ENCODE data around the gene ERVK3-1.

ERVK3-1 gene

GRCh38 chr19:58352760-58353671, 47.8 kb downstream of the ERVK3-1 start, which contains the start of gene A1BG:
A1BG (minus strand) TSS chr19:58353492; CDS start chr19:58353437, 55 bp downstream.
- DNase-seq (ENCODE audit: low spot score), result no peak
- in situ Hi-C loops (cut with MboI; ENCODE audit: low sequenced_read_pairs, unreplicated experiment), result no loop called here

DNA sequence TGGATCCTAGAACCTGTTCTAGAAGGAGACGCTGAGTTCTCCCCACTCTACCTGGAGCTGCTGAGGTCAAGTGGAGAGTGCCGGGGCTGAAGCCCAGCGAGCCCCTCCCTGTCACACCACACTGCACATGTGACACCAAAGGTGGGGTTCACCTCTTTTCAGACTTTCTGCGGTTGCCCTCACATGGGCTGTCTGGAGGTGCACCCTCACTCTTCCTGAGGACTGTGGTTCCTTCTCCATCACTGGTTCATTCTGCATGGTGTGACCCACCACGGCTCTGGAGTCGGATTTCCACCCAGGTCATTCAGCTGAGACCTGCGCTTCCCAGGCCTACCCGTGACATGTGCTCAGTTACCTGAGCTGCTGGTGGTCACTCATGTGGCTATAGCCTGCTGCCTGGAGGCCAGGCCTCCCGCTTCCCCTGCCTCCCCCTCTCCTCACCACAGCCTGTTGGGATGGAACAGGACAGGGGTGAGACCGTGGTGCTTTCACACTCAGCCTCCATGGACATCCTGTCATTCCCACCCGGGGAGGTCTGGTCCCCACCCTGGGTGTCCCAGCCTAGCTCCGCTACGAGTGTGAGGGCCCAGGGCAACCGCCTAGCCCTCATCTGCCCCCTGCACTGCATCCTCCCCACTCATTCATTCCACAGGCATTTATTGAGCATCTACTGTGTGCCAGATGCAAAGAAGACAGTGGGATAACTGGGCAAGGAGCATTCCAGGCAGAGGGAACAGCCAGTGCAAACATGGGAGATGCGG, 48.7 kb downstream of the ERVK3-1 start:
- no peak for DNase-seq (ENCODE audit: low spot score)
- in situ Hi-C loops (cut with MboI; ENCODE audit: low sequenced_read_pairs, unreplicated experiment), result no loop called here
- TF ChIP-seq, protein P1, sequence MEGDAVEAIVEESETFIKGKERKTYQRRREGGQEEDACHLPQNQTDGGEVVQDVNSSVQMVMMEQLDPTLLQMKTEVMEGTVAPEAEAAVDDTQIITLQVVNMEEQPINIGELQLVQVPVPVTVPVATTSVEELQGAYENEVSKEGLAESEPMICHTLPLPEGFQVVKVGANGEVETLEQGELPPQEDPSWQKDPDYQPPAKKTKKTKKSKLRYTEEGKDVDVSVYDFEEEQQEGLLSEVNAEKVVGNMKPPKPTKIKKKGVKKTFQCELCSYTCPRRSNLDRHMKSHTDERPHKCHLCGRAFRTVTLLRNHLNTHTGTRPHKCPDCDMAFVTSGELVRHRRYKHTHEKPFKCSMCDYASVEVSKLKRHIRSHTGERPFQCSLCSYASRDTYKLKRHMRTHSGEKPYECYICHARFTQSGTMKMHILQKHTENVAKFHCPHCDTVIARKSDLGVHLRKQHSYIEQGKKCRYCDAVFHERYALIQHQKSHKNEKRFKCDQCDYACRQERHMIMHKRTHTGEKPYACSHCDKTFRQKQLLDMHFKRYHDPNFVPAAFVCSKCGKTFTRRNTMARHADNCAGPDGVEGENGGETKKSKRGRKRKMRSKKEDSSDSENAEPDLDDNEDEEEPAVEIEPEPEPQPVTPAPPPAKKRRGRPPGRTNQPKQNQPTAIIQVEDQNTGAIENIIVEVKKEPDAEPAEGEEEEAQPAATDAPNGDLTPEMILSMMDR (IDR thresholded peaks at IDR 0.05; ENCODE audit: borderline replicate concordance, control extremely low read depth, extremely low read depth, insufficient read depth, missing control alignments), result no peak

More at GRCh38 chr19:58352760-58353671, 47.8 kb downstream of the ERVK3-1 start, which contains the start of gene A1BG:
- TF ChIP-seq, protein P1 (IDR thresholded peaks at IDR 0.05; ENCODE audit: borderline replicate concordance, control extremely low read depth, extremely low read depth, insufficient read depth, missing control alignments), result no peak

DNA sequence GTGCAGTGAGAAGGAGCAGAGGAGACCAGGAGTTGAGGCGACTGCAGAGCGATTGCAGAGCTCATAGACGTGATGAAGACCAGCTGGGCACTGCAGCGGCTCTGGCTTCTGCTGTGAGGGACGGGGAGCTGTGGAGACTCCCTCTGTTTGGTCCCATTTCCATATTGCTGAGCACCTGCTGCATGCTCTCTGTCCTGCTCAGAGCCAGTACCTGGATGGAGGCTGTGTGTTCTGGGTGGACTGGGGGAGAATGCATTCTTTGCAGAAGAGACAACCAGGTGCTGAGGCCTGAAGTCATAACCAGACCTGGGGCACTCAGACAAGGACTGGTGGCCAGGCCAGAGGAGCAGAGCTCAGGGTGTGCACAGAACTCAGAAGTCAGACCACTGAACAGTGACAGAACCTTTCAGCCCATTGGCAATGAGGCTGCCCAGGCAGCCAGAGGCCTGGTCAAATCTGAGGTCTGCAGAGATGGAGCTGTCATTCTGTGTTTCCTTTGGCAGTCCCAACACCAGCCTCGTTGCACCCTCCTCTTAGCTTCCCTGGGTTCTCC, 49.4 kb downstream of the ERVK3-1 start:
- TF ChIP-seq, protein P1 (IDR thresholded peaks at IDR 0.05; ENCODE audit: borderline replicate concordance, control extremely low read depth, extremely low read depth, insufficient read depth, missing control alignments), result no peak
- DNase-seq (ENCODE audit: low spot score), result no peak
- in situ Hi-C loops (cut with MboI; ENCODE audit: low sequenced_read_pairs, unreplicated experiment), result no loop called here

- no peak for DNase-seq (ENCODE audit: low spot score)
- in situ Hi-C loops (cut with MboI; ENCODE audit: low sequenced_read_pairs, unreplicated experiment), result no loop called here
- TF ChIP-seq, protein P1 (IDR thresholded peaks at IDR 0.05; ENCODE audit: borderline replicate concordance, control extremely low read depth, extremely low read depth, insufficient read depth, missing control alignments), result no peak
These were observed 50.1 kb downstream of the ERVK3-1 start for GRCh38 chr19:58355215-58355796.

GRCh38 chr19:58355908-58356765, 51.0 kb downstream of the ERVK3-1 start:
- in situ Hi-C loops (cut with MboI; ENCODE audit: low sequenced_read_pairs, unreplicated experiment), result no loop called here
- TF ChIP-seq, protein P1 (IDR thresholded peaks at IDR 0.05; ENCODE audit: borderline replicate concordance, control extremely low read depth, extremely low read depth, insufficient read depth, missing control alignments), result no peak
- peak; percentile 64 for DNase-seq (ENCODE audit: low spot score)

Data from GM13976 (cell line).